Astrocyte (in vitro differentiated cells and primary cell): Measurements from ENCODE around the gene SPATA17. TPM values are rescaled to one million over a fixed set of nuclear protein-coding genes. Genes with fewer than 3 reads are reported as not detected.

Experiments
- DNase-seq: peaks from one replicate; pipeline ENCODE4 v3.0.0-alpha.2; 2010; ENCODE audit warnings: low read depth
- FAIRE-seq: peaks from 2 replicates; lab custom pipeline; 2011; peaks lifted over from hg19 to GRCh38; lab: Jason Lieb, UNC
- H2AFZ ChIP-seq: 2 replicates; pipeline ENCODE4 v1.6.0; 2012; ENCODE audit warnings: low read depth, low read length, inconsistent platforms
- H3K27ac ChIP-seq: 2 replicates; pipeline ENCODE4 v1.5.1; 2011; ENCODE audit warnings: low read depth, low read length, inconsistent platforms
- H3K27me3 ChIP-seq: 2 replicates; pipeline ENCODE4 v1.6.0; 2011; ENCODE audit warnings: low read length, inconsistent platforms; ENCODE audit not compliant: insufficient read depth
- H3K36me3 ChIP-seq: 2 replicates; pipeline ENCODE4 v1.5.1; 2011; ENCODE audit warnings: low read length, inconsistent platforms; ENCODE audit not compliant: insufficient read depth
- H3K4me1 ChIP-seq: 2 replicates; pipeline ENCODE4 v1.5.1; 2011; ENCODE audit warnings: low read length, inconsistent platforms; ENCODE audit not compliant: insufficient read depth
- H3K4me2 ChIP-seq: 2 replicates; pipeline ENCODE4 v1.6.0; 2012; ENCODE audit warnings: low read length, inconsistent platforms
- H3K4me3 ChIP-seq: 2 replicates; pipeline ENCODE4 v1.5.1; 2011; ENCODE audit warnings: low read depth, mild to moderate bottlenecking, low read length, inconsistent platforms; ENCODE audit not compliant: insufficient read depth
- H3K79me2 ChIP-seq: 2 replicates; pipeline ENCODE4 v1.6.0; 2012; ENCODE audit warnings: mild to moderate bottlenecking, low read length, inconsistent platforms; ENCODE audit not compliant: insufficient read depth
- H3K9ac ChIP-seq: 2 replicates; pipeline ENCODE4 v1.6.0; 2012; ENCODE audit warnings: mild to moderate bottlenecking, low read length, inconsistent platforms
- H3K9me3 ChIP-seq: 2 replicates; pipeline ENCODE4 v1.5.1; 2012; ENCODE audit warnings: low read depth, mild to moderate bottlenecking, low read length, inconsistent platforms; ENCODE audit not compliant: insufficient read depth
- H4K20me1 ChIP-seq: 2 replicates; pipeline ENCODE4 v1.6.0; 2012; ENCODE audit warnings: low read length, inconsistent platforms; ENCODE audit not compliant: insufficient read depth
- H3K27ac Mint-ChIP-seq: one replicate; pipeline ENCODE4 v1.8.0; 2021; ENCODE audit warnings: mild to moderate bottlenecking, mixed read lengths; ENCODE audit not compliant: unreplicated experiment
- H3K27me3 Mint-ChIP-seq: one replicate; pipeline ENCODE4 v1.8.0; 2021; ENCODE audit warnings: low read depth, mixed read lengths; ENCODE audit not compliant: unreplicated experiment
- H3K36me3 Mint-ChIP-seq: one replicate; pipeline ENCODE4 v1.8.0; 2021; ENCODE audit warnings: low read depth, mixed read lengths; ENCODE audit not compliant: unreplicated experiment
- H3K4me1 Mint-ChIP-seq: one replicate; pipeline ENCODE4 v1.8.0; 2021; ENCODE audit warnings: low read depth, mixed read lengths; ENCODE audit not compliant: unreplicated experiment
- H3K4me3 Mint-ChIP-seq: one replicate; pipeline ENCODE4 v1.8.0; 2021; ENCODE audit warnings: mild to moderate bottlenecking, moderate library complexity, mixed read lengths; ENCODE audit not compliant: unreplicated experiment
- H3K9me3 Mint-ChIP-seq: one replicate; pipeline ENCODE4 v1.8.0; 2021; ENCODE audit warnings: mild to moderate bottlenecking, mixed read lengths; ENCODE audit not compliant: unreplicated experiment
- CTCF ChIP-seq: IDR thresholded peaks from 2 replicates; pipeline ENCODE4 v1.5.1; 2011; ENCODE audit warnings: low read depth, mild to moderate bottlenecking, inconsistent platforms, low read length, moderate library complexity; ENCODE audit not compliant: insufficient read depth
- EZH2 ChIP-seq: IDR thresholded peaks from 2 replicates; pipeline ENCODE4 v1.6.1; 2012; ENCODE audit warnings: mild to moderate bottlenecking, low read length, inconsistent platforms; ENCODE audit not compliant: insufficient read depth
- total RNA-seq: library from RNA; stranded (reverse); gene quantifications from 2 replicates; pipeline ENCODE4 v1.2.1, GENCODE V29; 2021

Gene SPATA17
- total RNA-seq, 1 donor from 2014 or later: 1.3 TPM

GRCh38 chr1:217626321-217626720 lies 4.8 kb upstream of the SPATA17 start:
- peaks cover 95% of the 10 kb centered on the region for H3K79me2 ChIP-seq
- peaks cover 11% of the 10 kb centered on the region for H3K4me1 ChIP-seq
- no peak overlapping the region for H3K27ac Mint-ChIP-seq
- no peaks in the 10 kb centered on the region for H3K27me3 ChIP-seq
- no peak overlapping the region for H3K4me3 ChIP-seq
- H3K9me3 Mint-ChIP-seq: no peaks in the 10 kb centered on the region
- H3K4me3 Mint-ChIP-seq: no peak overlapping the region
- no peaks in the 10 kb centered on the region for H3K27me3 Mint-ChIP-seq
- TF ChIP-seq EZH2: no peak
- TF ChIP-seq CTCF: no peak
- FAIRE-seq (no peak), DNase-seq (peak; percentile 8)
- no peak overlapping the region for H2AFZ ChIP-seq
- H3K36me3 ChIP-seq: no peaks in the 10 kb centered on the region
- no peaks in the 10 kb centered on the region for H3K9me3 ChIP-seq
- H3K27ac ChIP-seq: no peak overlapping the region
- no peak overlapping the region for H3K9ac ChIP-seq
- H3K4me1 Mint-ChIP-seq: peaks cover 7% of the 10 kb centered on the region
- H3K36me3 Mint-ChIP-seq: no peaks in the 10 kb centered on the region
- H4K20me1 ChIP-seq: peaks cover 25% of the 10 kb centered on the region
- no peak overlapping the region for H3K4me2 ChIP-seq

- no peaks in the 10 kb centered on the region for H3K9me3 ChIP-seq
- H3K27me3 Mint-ChIP-seq: no peaks in the 10 kb centered on the region
- no peak for FAIRE-seq
- H3K4me3 Mint-ChIP-seq: no peak overlapping the region
- no peak overlapping the region for H3K4me3 ChIP-seq
- H3K79me2 ChIP-seq: peaks cover 84% of the 10 kb centered on the region
- H3K9ac ChIP-seq: no peak overlapping the region
- no peak for DNase-seq
- peaks cover 18% of the 10 kb centered on the region for H4K20me1 ChIP-seq
- H3K36me3 ChIP-seq: no peaks in the 10 kb centered on the region
- H3K4me1 ChIP-seq: peaks cover 14% of the 10 kb centered on the region
- H3K27ac Mint-ChIP-seq: no peak overlapping the region
- H2AFZ ChIP-seq: no peak overlapping the region
- peaks cover 7% of the 10 kb centered on the region for H3K4me1 Mint-ChIP-seq
- TF ChIP-seq CTCF (no peak), EZH2 (no peak)
- H3K27me3 ChIP-seq: no peaks in the 10 kb centered on the region
- H3K27ac ChIP-seq: no peak overlapping the region
- H3K9me3 Mint-ChIP-seq: no peaks in the 10 kb centered on the region
- H3K36me3 Mint-ChIP-seq: no peaks in the 10 kb centered on the region
- H3K4me2 ChIP-seq: no peak overlapping the region
Observed at GRCh38 chr1:217627431-217627830, 3.7 kb upstream of the SPATA17 start.

- no peaks in the 10 kb centered on the region for H3K27me3 Mint-ChIP-seq
- no peak for TF ChIP-seq EZH2
- no peak for TF ChIP-seq CTCF
- no peak overlapping the region for H2AFZ ChIP-seq
- H3K4me2 ChIP-seq: no peak overlapping the region
- H3K4me3 Mint-ChIP-seq: no peak overlapping the region
- no peak overlapping the region for H3K4me3 ChIP-seq
- H3K27ac ChIP-seq: no peak overlapping the region
- no peaks in the 10 kb centered on the region for H3K27me3 ChIP-seq
- no peak overlapping the region for H3K27ac Mint-ChIP-seq
- H3K9me3 Mint-ChIP-seq: no peaks in the 10 kb centered on the region
- H3K4me1 Mint-ChIP-seq: no peaks in the 10 kb centered on the region
- H4K20me1 ChIP-seq: no peaks in the 10 kb centered on the region
- H3K9ac ChIP-seq: no peak overlapping the region
- DNase-seq (no peak), FAIRE-seq (no peak)
- H3K36me3 ChIP-seq: no peaks in the 10 kb centered on the region
- H3K79me2 ChIP-seq: no peaks in the 10 kb centered on the region
- no peaks in the 10 kb centered on the region for H3K4me1 ChIP-seq
- no peaks in the 10 kb centered on the region for H3K9me3 ChIP-seq
- no peaks in the 10 kb centered on the region for H3K36me3 Mint-ChIP-seq
Observed at GRCh38 chr1:217642455-217642854, 11.3 kb downstream of the SPATA17 start.
